Measurements from ENCODE around the gene CYFIP2.
A peak's percentile ranks its signal among the peaks of the same experiment; 100 is the strongest.

Gene CYFIP2

DNA sequence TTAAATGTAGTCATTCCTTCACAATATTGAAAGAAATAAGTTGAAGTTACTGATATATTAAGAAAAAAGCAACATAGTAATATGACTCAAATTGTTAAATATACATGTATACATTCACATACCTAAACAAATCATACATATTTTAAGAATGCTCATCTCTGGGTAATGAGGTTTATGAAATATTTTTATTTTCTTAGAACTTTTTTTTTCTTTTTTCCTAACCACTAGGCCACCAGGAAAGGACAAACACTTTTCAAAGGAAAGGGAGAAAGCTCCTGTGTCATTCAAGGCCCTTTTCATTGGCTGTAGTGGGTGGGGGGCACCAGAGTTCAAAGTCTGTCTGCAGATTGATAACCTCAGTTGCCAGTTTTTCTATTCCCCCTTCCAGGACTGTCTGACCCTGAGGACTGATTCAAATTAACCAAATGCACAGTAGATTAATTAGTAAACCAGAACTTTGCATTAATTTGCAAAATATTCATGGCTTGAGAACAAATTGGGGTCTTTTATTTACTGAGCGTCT lies 121.2 kb downstream of the CYFIP2 start:
- no peak for TF ChIP-seq CTCF (IDR thresholded peaks at IDR 0.05; ENCODE audit: unreplicated experiment in 3 of 3)
- Mint-ChIP-seq H3K27ac (peak overlapping the region; percentile 87 to 91 (median 89)), H3K4me3 (no peak overlapping the region), H3K27me3 (ENCODE audit: low read depth) (no peaks in the 10 kb centered on the region), H3K9me3 (no peaks in the 10 kb centered on the region), H3K36me3 (ENCODE audit: low read depth) (peaks cover 13% of the 10 kb centered on the region), H3K4me1 (peaks cover 43% of the 10 kb centered on the region)

DNA sequence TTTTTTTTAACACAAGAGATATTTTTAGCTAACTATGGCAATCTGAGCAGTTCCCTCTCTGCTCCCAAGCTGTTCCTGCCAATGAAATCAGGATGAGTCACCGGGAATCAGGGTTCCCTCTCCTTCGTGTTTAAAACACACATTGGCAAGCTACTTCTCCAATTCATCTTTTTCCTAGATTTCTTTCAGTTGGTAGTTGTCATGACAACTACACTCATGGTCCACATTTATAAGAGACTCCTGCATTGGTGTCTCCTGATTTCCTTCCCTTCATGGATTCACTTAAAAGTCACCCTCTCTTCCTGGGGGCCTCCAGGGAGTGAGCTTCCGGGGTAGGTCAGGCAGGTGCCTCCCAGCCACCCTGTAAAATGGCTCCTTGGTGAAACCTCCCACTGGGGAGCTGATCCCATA lies 121.8 kb downstream of the CYFIP2 start:
- Mint-ChIP-seq H3K27ac (peak overlapping the region; percentile 87 to 91 (median 89)), H3K9me3 (no peaks in the 10 kb centered on the region), H3K36me3 (ENCODE audit: low read depth) (peaks cover 19% of the 10 kb centered on the region), H3K4me3 (peak overlapping the region; percentile 1 to 24 (median 19)), H3K4me1 (peaks cover 43% of the 10 kb centered on the region), H3K27me3 (ENCODE audit: low read depth) (no peaks in the 10 kb centered on the region)
- no peak for TF ChIP-seq CTCF (IDR thresholded peaks at IDR 0.05; ENCODE audit: unreplicated experiment in 3 of 3)

GRCh38 chr5:157388111-157388710 lies 122.3 kb downstream of the CYFIP2 start:
- H3K9me3 Mint-ChIP-seq, result no peaks in the 10 kb centered on the region
- peaks cover 42% of the 10 kb centered on the region for H3K4me1 Mint-ChIP-seq
- TF ChIP-seq CTCF (IDR thresholded peaks at IDR 0.05; ENCODE audit: unreplicated experiment in 3 of 3), result no peak
- H3K27ac Mint-ChIP-seq, result peak overlapping the region; percentile 87 to 91 (median 89)
- no peaks in the 10 kb centered on the region for H3K27me3 Mint-ChIP-seq (ENCODE audit: low read depth)
- peaks cover 24% of the 10 kb centered on the region for H3K36me3 Mint-ChIP-seq (ENCODE audit: low read depth)
- H3K4me3 Mint-ChIP-seq, result peak overlapping the region in 1 of 3 experiments; percentile 1

- TF ChIP-seq CTCF (IDR thresholded peaks at IDR 0.05; ENCODE audit: unreplicated experiment in 3 of 3), result no peak
- H3K36me3 Mint-ChIP-seq (ENCODE audit: low read depth), result peaks cover 33% of the 10 kb centered on the region
- H3K27me3 Mint-ChIP-seq (ENCODE audit: low read depth), result no peaks in the 10 kb centered on the region
- no peaks in the 10 kb centered on the region for H3K9me3 Mint-ChIP-seq
- peaks cover 33% of the 10 kb centered on the region for H3K4me1 Mint-ChIP-seq
- H3K4me3 Mint-ChIP-seq, result no peak overlapping the region
- H3K27ac Mint-ChIP-seq, result peak overlapping the region in 1 of 3 experiments; percentile 91
Observed at GRCh38 chr5:157389103-157389502, 123.2 kb downstream of the CYFIP2 start.

DNA sequence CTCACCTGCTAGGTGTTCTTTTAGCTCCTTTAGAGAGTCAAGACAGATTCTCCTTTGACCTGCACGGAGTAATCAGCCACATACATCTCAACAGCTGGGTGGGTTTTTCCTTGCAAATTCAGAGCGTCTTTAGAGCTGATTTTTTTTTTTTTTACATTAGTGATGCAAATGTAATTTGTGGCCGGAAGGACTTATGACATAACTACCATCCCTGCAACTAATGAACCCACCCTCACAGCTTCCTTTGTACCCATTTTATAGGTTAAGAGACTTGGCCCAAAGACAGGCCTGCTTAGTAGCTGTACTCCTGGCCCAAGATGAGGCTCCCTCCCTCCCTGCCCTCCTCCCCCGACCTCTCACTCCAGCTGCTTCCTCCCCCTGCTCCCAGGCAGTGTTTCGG lies 124.2 kb downstream of the CYFIP2 start:
- no peaks in the 10 kb centered on the region for H3K27me3 Mint-ChIP-seq (ENCODE audit: low read depth)
- H3K4me3 Mint-ChIP-seq, result no peak overlapping the region
- TF ChIP-seq CTCF (IDR thresholded peaks at IDR 0.05; ENCODE audit: unreplicated experiment in 3 of 3), result no peak
- H3K4me1 Mint-ChIP-seq, result peaks cover 27% of the 10 kb centered on the region
- H3K36me3 Mint-ChIP-seq (ENCODE audit: low read depth), result peaks cover 34% of the 10 kb centered on the region
- peak overlapping the region in 1 of 3 experiments; percentile 75 for H3K27ac Mint-ChIP-seq
- H3K9me3 Mint-ChIP-seq, result no peaks in the 10 kb centered on the region
